H54 (cell line): Measurements from ENCODE around the gene PEX7.
"Not testable (repeated sequence)": the region's sequence is repeated elsewhere in the genome, so short reads cannot be mapped to it uniquely, and the experiment has no call there.

Experiments used
- DNase-seq: peaks from one replicate; pipeline ENCODE4 v3.0.0; 2011; ENCODE audit warnings: low spot score, mixed read lengths; ENCODE audit not compliant: insufficient read length
- FAIRE-seq: peaks from 3 replicates; lab custom pipeline; 2011; peaks lifted over from hg19 to GRCh38; lab: Jason Lieb, UNC
- POLR2A ChIP-seq: IDR thresholded peaks from 2 replicates; pipeline ENCODE4 v1.6.1; 2011; ENCODE audit warnings: low read depth, mild to moderate bottlenecking, low read length

PEX7 gene

GRCh38 chr6:136843210-136843609 lies 20.8 kb downstream of the PEX7 start:
- FAIRE-seq (no peak), DNase-seq (no peak)
- TF ChIP-seq POLR2A: no peak

GRCh38 chr6:136846046-136846445 lies 23.7 kb downstream of the PEX7 start:
- TF ChIP-seq POLR2A: no peak
- no peak for DNase-seq
- no peak for FAIRE-seq

GRCh38 chr6:136846477-136846876 lies 24.1 kb downstream of the PEX7 start:
- FAIRE-seq, DNase-seq: not testable (repeated sequence)

- FAIRE-seq, DNase-seq: not testable (repeated sequence)
These were observed 27.7 kb downstream of the PEX7 start for GRCh38 chr6:136849979-136850563.

- FAIRE-seq (no peak), DNase-seq (no peak)
These were observed 37.0 kb downstream of the PEX7 start for GRCh38 chr6:136859430-136859829.

GRCh38 chr6:136860043-136860442 lies 37.7 kb downstream of the PEX7 start:
- FAIRE-seq (no peak), DNase-seq (no peak)
- no peak for TF ChIP-seq POLR2A

More at GRCh38 chr6:136859430-136859829, 37.0 kb downstream of the PEX7 start:
- TF ChIP-seq POLR2A: no peak

GRCh38 chr6:136862662-136863061 lies 40.3 kb downstream of the PEX7 start:
- no peak for TF ChIP-seq POLR2A
- DNase-seq (no peak), FAIRE-seq (no peak)

- FAIRE-seq: no peak
- TF ChIP-seq POLR2A: no peak
- no peak for DNase-seq
These were observed 41.4 kb downstream of the PEX7 start for GRCh38 chr6:136863752-136864151.

GRCh38 chr6:136864676-136865075 lies 42.3 kb downstream of the PEX7 start:
- FAIRE-seq: no peak
- no peak for TF ChIP-seq POLR2A
- DNase-seq: no peak

GRCh38 chr6:136866872-136867416 lies 44.6 kb downstream of the PEX7 start:
- TF ChIP-seq POLR2A: no peak
- no peak for DNase-seq
- no peak for FAIRE-seq

- DNase-seq: no peak
- no peak for FAIRE-seq
- TF ChIP-seq POLR2A: no peak
These were observed 47.1 kb downstream of the PEX7 start for GRCh38 chr6:136869451-136869850.

GRCh38 chr6:136873748-136874147 lies 51.4 kb downstream of the PEX7 start:
- FAIRE-seq (no peak), DNase-seq (no peak)
- TF ChIP-seq POLR2A: no peak

- not testable (repeated sequence) for DNase-seq, FAIRE-seq
These were observed 54.1 kb downstream of the PEX7 start for GRCh38 chr6:136876469-136876868.

GRCh38 chr6:136880748-136881460 lies 58.5 kb downstream of the PEX7 start:
- FAIRE-seq: no peak
- TF ChIP-seq POLR2A: no peak

GRCh38 chr6:136886091-136886490 lies 63.7 kb downstream of the PEX7 start:
- TF ChIP-seq POLR2A: no peak
- FAIRE-seq (no peak), DNase-seq (no peak)

More at GRCh38 chr6:136880748-136881460, 58.5 kb downstream of the PEX7 start:
- DNase-seq: no peak

GRCh38 chr6:136887953-136888352 lies 65.6 kb downstream of the PEX7 start:
- no peak for DNase-seq
- FAIRE-seq: no peak

More at GRCh38 chr6:136887953-136888352, 65.6 kb downstream of the PEX7 start:
- TF ChIP-seq POLR2A: no peak
